ENCODE measurements around the gene CMPK1.
"Not testable (repeated sequence)": the region's sequence is repeated elsewhere in the genome, so short reads cannot be mapped to it uniquely, and the experiment has no call there.

- not testable (repeated sequence) for TF ChIP-seq CTCF (IDR thresholded peaks at IDR 0.05); ZFX (IDR thresholded peaks at IDR 0.05; ENCODE audit: borderline replicate concordance)
Measured at GRCh38 chr1:47346979-47347378, 13.4 kb downstream of the CMPK1 start.
